Mammary epithelial cell (primary cell): ENCODE data around the gene FBXO38.

Experiments used
- CTCF ChIP-seq, 2 donors: IDR thresholded peaks in 1 of 2; conservative IDR thresholded peaks in 1 of 2; 2 replicates each; pipeline ENCODE4 v1.5.1; 2011 to 2012; ENCODE audit warnings: inconsistent platforms in 2 of 2, low read length in 2 of 2, mild to moderate bottlenecking in 2 of 2, control low read depth in 1 of 2, low read depth in 1 of 2; ENCODE audit not compliant: insufficient read depth in 1 of 2; ENCODE audit errors: extremely low read depth in 1 of 2
- EZH2 ChIP-seq: IDR thresholded peaks from 2 replicates; pipeline ENCODE4 v1.6.1; 2012; ENCODE audit warnings: low read length, inconsistent platforms, borderline replicate concordance

DNA sequence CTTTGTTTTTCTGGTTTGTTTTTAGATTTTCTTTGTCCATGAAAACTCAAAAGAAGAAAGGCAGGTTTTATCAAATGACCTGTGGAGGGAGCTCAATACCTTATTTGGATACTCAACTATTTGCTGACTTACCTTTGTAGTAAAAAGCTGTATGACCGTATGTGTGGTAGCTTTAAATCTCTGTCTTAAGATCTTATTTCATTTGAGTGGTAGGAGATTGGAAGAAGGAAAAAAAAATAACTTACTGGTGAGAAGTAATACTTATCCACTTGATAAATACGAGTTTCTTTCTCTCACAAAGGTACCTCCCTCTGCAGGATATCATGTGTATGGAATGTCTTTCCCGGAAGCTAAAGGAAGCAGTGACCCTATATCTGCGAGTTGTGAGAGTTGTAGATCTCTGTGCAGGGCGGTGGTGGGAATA, 15.0 kb downstream of the FBXO38 start:
- TF ChIP-seq CTCF (conservative IDR thresholded peaks at IDR 0.05 in 1 of 2, IDR thresholded peaks at IDR 0.05 in 1 of 2; ENCODE audit: extremely low read depth in 1 of 2, insufficient read depth in 1 of 2, low read depth in 1 of 2, low read length in 2 of 2) (no peak), EZH2 (no peak)
